Activated CD8-positive, alpha-beta memory T cell treated with anti-CD3 and anti-CD28 coated beads, Interleukin-2, amount 10 ng/mL, durations not matched to agents 7 days and 5 days (primary cell): ENCODE data around the gene CCDC93. TPM values are rescaled to one million over a fixed set of nuclear protein-coding genes. Genes with fewer than 3 reads are reported as not detected.

Source experiments
- ATAC-seq: fragments of 150-1000 bp; cut with Tn5 transposase; one replicate; pipeline ENCODE4 v1.10.0; 2021; ENCODE audit warnings: moderate library complexity
- CTCF ChIA-PET: fragments of 350-600 bp; sonication (Branson Sonifier 250); formaldehyde crosslinking; loops from one replicate; lab custom pipeline; 2021; ENCODE audit warnings: antibody characterized with exemption; lab: Charles Lee
- DNase-seq: peaks from one replicate; pipeline ENCODE4 v3.0.0-alpha.2; 2020
- H3K27ac Mint-ChIP-seq: one replicate; pipeline ENCODE4 v1.8.0; 2021; ENCODE audit warnings: mild to moderate bottlenecking, mixed read lengths
- H3K27me3 Mint-ChIP-seq: one replicate; pipeline ENCODE4 v1.8.0; 2021; ENCODE audit warnings: mixed read lengths
- H3K36me3 Mint-ChIP-seq: one replicate; pipeline ENCODE4 v1.8.0; 2021; ENCODE audit warnings: mild to moderate bottlenecking, mixed read lengths
- H3K4me1 Mint-ChIP-seq: one replicate; pipeline ENCODE4 v1.8.0; 2021; ENCODE audit warnings: mixed read lengths
- H3K4me3 Mint-ChIP-seq: one replicate; pipeline ENCODE4 v1.8.0; 2021; ENCODE audit warnings: mild to moderate bottlenecking, moderate library complexity, mixed read lengths
- H3K9me3 Mint-ChIP-seq: one replicate; pipeline ENCODE4 v1.8.0; 2022; ENCODE audit warnings: low read depth, mixed read lengths
- total RNA-seq, 2 experiments: library from RNA; stranded (reverse); gene quantifications; one replicate each; pipeline ENCODE4 v1.2.3, GENCODE V29; 2021

Gene CCDC93
- total RNA-seq, 2 experiments from 2014 or later: 36.9 to 42.0 TPM

- H3K36me3 Mint-ChIP-seq: no peaks in the 10 kb centered on the region
- H3K9me3 Mint-ChIP-seq: peaks cover 8% of the 10 kb centered on the region
- CTCF ChIA-PET: no interaction called here
- DNase-seq (no peak), ATAC-seq (no peak)
- H3K4me3 Mint-ChIP-seq: no peak overlapping the region
- H3K4me1 Mint-ChIP-seq: no peaks in the 10 kb centered on the region
- H3K27ac Mint-ChIP-seq: no peak overlapping the region
- H3K27me3 Mint-ChIP-seq: peaks cover 24% of the 10 kb centered on the region
These were observed 134.9 kb downstream of the CCDC93 start for GRCh38 chr2:117879003-117879402.

- no peak overlapping the region for H3K4me3 Mint-ChIP-seq
- ATAC-seq (no peak), DNase-seq (no peak)
- H3K27ac Mint-ChIP-seq: no peak overlapping the region
- no peaks in the 10 kb centered on the region for H3K4me1 Mint-ChIP-seq
- CTCF ChIA-PET: no interaction called here
- peaks cover 24% of the 10 kb centered on the region for H3K27me3 Mint-ChIP-seq
- no peaks in the 10 kb centered on the region for H3K36me3 Mint-ChIP-seq
- H3K9me3 Mint-ChIP-seq: no peaks in the 10 kb centered on the region
These were observed 138.1 kb downstream of the CCDC93 start for GRCh38 chr2:117875786-117876185.

Other genes starting within 250 kb of the CCDC93 start
- gene DDX18, start 199.4 kb downstream of the CCDC93 start, total RNA-seq: 10 to 100 TPM; 55.3 to 78.2 TPM
- gene INSIG2, start 74.4 kb upstream of the CCDC93 start, total RNA-seq: 10 to 100 TPM; 21.7 to 22.2 TPM